Stomach smooth muscle (tissue), 2 donors: Measurements from ENCODE around the gene TSPAN16.

ENCODE experiments used
- H3K27ac ChIP-seq: one replicate; pipeline ENCODE4 v1.7.0; 2013; ENCODE audit warnings: mild to moderate bottlenecking, low read length, inconsistent platforms
- H3K27me3 ChIP-seq, 2 donors: one replicate each; pipeline ENCODE4 v1.7.0; 2013; ENCODE audit warnings: low read length in 2 of 2; ENCODE audit not compliant: insufficient read depth in 2 of 2, control insufficient read depth in 1 of 2
- H3K36me3 ChIP-seq, 2 donors: one replicate each; pipeline ENCODE4 v1.7.0; 2013; ENCODE audit warnings: low read length in 2 of 2; ENCODE audit not compliant: control insufficient read depth in 2 of 2, insufficient read depth in 2 of 2
- H3K4me1 ChIP-seq: one replicate; pipeline ENCODE4 v1.7.0; 2013; ENCODE audit warnings: low read length; ENCODE audit not compliant: control insufficient read depth, insufficient read depth
- H3K4me3 ChIP-seq, 2 donors: one replicate each; pipeline ENCODE4 v1.7.0; 2013; ENCODE audit warnings: low read length in 2 of 2
- H3K9ac ChIP-seq, 2 donors: one replicate each; pipeline ENCODE4 v1.7.0; 2013; ENCODE audit warnings: low read length in 2 of 2, mild to moderate bottlenecking in 1 of 2
- H3K9me3 ChIP-seq, 2 donors: one replicate each; pipeline ENCODE4 v1.7.0; 2013; ENCODE audit warnings: low read length in 2 of 2; ENCODE audit not compliant: control insufficient read depth in 2 of 2
- donor health status: healthy.
- donor health status: Pancreatic carcinoma.

TSPAN16 gene

GRCh38 chr19:11295665-11296245 lies at the start of gene TSPAN16:
TSS of gene TSPAN16 (plus strand) at chr19:11296160. CDS start at chr19:11296298, 138 bp downstream.
- Histone ChIP-seq H3K9me3 (no peaks in the 10 kb centered on the region), H3K4me3 (no peak within 1 kb of the TSS), H3K9ac (no peak within 1 kb of the TSS), H3K27me3 (no peaks in the 10 kb centered on the region), H3K36me3 (no peaks in the 10 kb centered on the region), H3K27ac (no peak within 1 kb of the TSS), H3K4me1 (peaks cover 4% of the 10 kb centered on the region)

GRCh38 chr19:11246941-11247340 lies 49.0 kb upstream of the TSPAN16 start:
- H3K4me3 ChIP-seq = no peak overlapping the region
- H3K36me3 ChIP-seq = peaks cover 10 to 16% of the 10 kb centered on the region in 2 donors
- no peak overlapping the region for H3K9ac ChIP-seq
- no peaks in the 10 kb centered on the region for H3K27me3 ChIP-seq
- no peaks in the 10 kb centered on the region for H3K9me3 ChIP-seq
- H3K27ac ChIP-seq = no peak overlapping the region
- H3K4me1 ChIP-seq = peaks cover 13% of the 10 kb centered on the region

- H3K9me3 ChIP-seq = no peaks in the 10 kb centered on the region
- no peak overlapping the region for H3K9ac ChIP-seq
- peaks cover 14 to 20% of the 10 kb centered on the region in 2 donors for H3K36me3 ChIP-seq
- H3K4me1 ChIP-seq = peaks cover 13% of the 10 kb centered on the region
- H3K4me3 ChIP-seq = no peak overlapping the region
- H3K27me3 ChIP-seq = no peaks in the 10 kb centered on the region
- no peak overlapping the region for H3K27ac ChIP-seq
Measured at GRCh38 chr19:11247391-11247790, 48.6 kb upstream of the TSPAN16 start.

- Histone ChIP-seq H3K36me3 (peaks cover 16 to 24% of the 10 kb centered on the region in 2 donors), H3K4me3 (no peak overlapping the region), H3K27ac (no peak overlapping the region), H3K4me1 (peaks cover 14% of the 10 kb centered on the region), H3K9ac (no peak overlapping the region), H3K9me3 (no peaks in the 10 kb centered on the region), H3K27me3 (no peaks in the 10 kb centered on the region)
Measured at GRCh38 chr19:11247934-11248333, 48.0 kb upstream of the TSPAN16 start.

GRCh38 chr19:11248852-11249251 lies 47.1 kb upstream of the TSPAN16 start:
- Histone ChIP-seq H3K9me3 (no peaks in the 10 kb centered on the region), H3K4me1 (peaks cover 17% of the 10 kb centered on the region), H3K27ac (no peak overlapping the region), H3K27me3 (no peaks in the 10 kb centered on the region), H3K4me3 (no peak overlapping the region), H3K36me3 (peaks cover 16 to 24% of the 10 kb centered on the region in 2 donors), H3K9ac (no peak overlapping the region)

- peaks cover 16 to 24% of the 10 kb centered on the region in 2 donors for H3K36me3 ChIP-seq
- no peaks in the 10 kb centered on the region for H3K9me3 ChIP-seq
Measured at GRCh38 chr19:11251217-11251616, 44.7 kb upstream of the TSPAN16 start.

GRCh38 chr19:11251650-11252314 lies 44.2 kb upstream of the TSPAN16 start:
- H3K4me1 ChIP-seq = peaks cover 23% of the 10 kb centered on the region
- H3K4me3 ChIP-seq = no peak overlapping the region
- H3K9me3 ChIP-seq = no peaks in the 10 kb centered on the region
- H3K36me3 ChIP-seq = peaks cover 16 to 22% of the 10 kb centered on the region in 2 donors
- no peaks in the 10 kb centered on the region for H3K27me3 ChIP-seq
- no peak overlapping the region for H3K9ac ChIP-seq
- no peak overlapping the region for H3K27ac ChIP-seq

More at GRCh38 chr19:11251217-11251616, 44.7 kb upstream of the TSPAN16 start:
- Histone ChIP-seq H3K27me3 (no peaks in the 10 kb centered on the region), H3K4me3 (no peak overlapping the region), H3K27ac (no peak overlapping the region), H3K4me1 (peaks cover 23% of the 10 kb centered on the region), H3K9ac (no peak overlapping the region)

GRCh38 chr19:11252665-11253355 lies 43.1 kb upstream of the TSPAN16 start:
- Histone ChIP-seq H3K9ac (no peak overlapping the region), H3K36me3 (peaks cover 12 to 16% of the 10 kb centered on the region in 2 donors), H3K27ac (no peak overlapping the region), H3K4me1 (peaks cover 19% of the 10 kb centered on the region), H3K9me3 (no peaks in the 10 kb centered on the region), H3K4me3 (no peak overlapping the region), H3K27me3 (no peaks in the 10 kb centered on the region)

- peaks cover 17% of the 10 kb centered on the region for H3K4me1 ChIP-seq
- H3K27ac ChIP-seq = no peak overlapping the region
- H3K4me3 ChIP-seq = no peak overlapping the region
Measured at GRCh38 chr19:11254666-11255065, 41.3 kb upstream of the TSPAN16 start.

GRCh38 chr19:11256189-11256588 lies 39.8 kb upstream of the TSPAN16 start:
- H3K36me3 ChIP-seq = peaks cover 6 to 11% of the 10 kb centered on the region in 2 donors

More at GRCh38 chr19:11254666-11255065, 41.3 kb upstream of the TSPAN16 start:
- Histone ChIP-seq H3K27me3 (no peaks in the 10 kb centered on the region), H3K9ac (no peak overlapping the region), H3K9me3 (no peaks in the 10 kb centered on the region), H3K36me3 (peaks cover 6 to 16% of the 10 kb centered on the region in 2 donors)

More at GRCh38 chr19:11256189-11256588, 39.8 kb upstream of the TSPAN16 start:
- H3K27ac ChIP-seq = no peak overlapping the region
- no peak overlapping the region for H3K9ac ChIP-seq
- H3K9me3 ChIP-seq = no peaks in the 10 kb centered on the region
- no peak overlapping the region for H3K4me3 ChIP-seq
- H3K4me1 ChIP-seq = peaks cover 17% of the 10 kb centered on the region
- H3K27me3 ChIP-seq = no peaks in the 10 kb centered on the region
